Astrocyte of the spinal cord (primary cell): ENCODE measurements around the gene GRID2IP.
"Not testable (repeated sequence)": the region's sequence is repeated elsewhere in the genome, so short reads cannot be mapped to it uniquely, and the experiment has no call there.

Source experiments
- DNase-seq: peaks from one replicate; pipeline ENCODE4 v3.0.0; 2011; ENCODE audit warnings: low read depth, low spot score
- H3K4me3 ChIP-seq: 2 replicates; pipeline ENCODE4 v1.5.1; 2011; ENCODE audit warnings: low read depth, mild to moderate bottlenecking, low read length, moderate library complexity
- CTCF ChIP-seq: IDR thresholded peaks from 2 replicates; pipeline ENCODE4 v1.5.1; 2012; ENCODE audit warnings: low read depth, mild to moderate bottlenecking, low read length, inconsistent platforms
- in situ Hi-C: cut with HindIII; loops from 2 replicates; pipeline ENCODE4 v1.10.0; 2017; ENCODE audit warnings: low sequenced_read_pairs

The GRID2IP gene

GRCh38 chr7:6461946-6462550, 89.2 kb downstream of the GRID2IP start:
- no peak for TF ChIP-seq CTCF
- in situ Hi-C loops = no loop called here
- no peak for DNase-seq
- no peak overlapping the region for H3K4me3 ChIP-seq

GRCh38 chr7:6460990-6461584, 90.2 kb downstream of the GRID2IP start:
- DNase-seq = no peak
- in situ Hi-C loops = no loop called here
- no peak for TF ChIP-seq CTCF
- H3K4me3 ChIP-seq = no peak overlapping the region

GRCh38 chr7:6460303-6460702, 91.0 kb downstream of the GRID2IP start:
- H3K4me3 ChIP-seq = no peak overlapping the region
- in situ Hi-C loops = no loop called here
- DNase-seq = no peak
- no peak for TF ChIP-seq CTCF

GRCh38 chr7:6458676-6459075, 92.6 kb downstream of the GRID2IP start:
- in situ Hi-C loops, DNase-seq, H3K4me3 ChIP-seq: not testable (repeated sequence)

GRCh38 chr7:6453734-6454133, 97.5 kb downstream of the GRID2IP start:
- peak; percentile 70 for DNase-seq
- in situ Hi-C loops = no loop called here
- no peak overlapping the region for H3K4me3 ChIP-seq
- no peak for TF ChIP-seq CTCF

- no peak for TF ChIP-seq CTCF
- no peak overlapping the region for H3K4me3 ChIP-seq
- DNase-seq = no peak
- in situ Hi-C loops = no loop called here
Measured at GRCh38 chr7:6451224-6451705, 100.0 kb downstream of the GRID2IP start.

- in situ Hi-C loops, DNase-seq, H3K4me3 ChIP-seq: not testable (repeated sequence)
Measured at GRCh38 chr7:6450591-6450990, 100.7 kb downstream of the GRID2IP start.

- peak; percentile 31 for DNase-seq
- in situ Hi-C loops, H3K4me3 ChIP-seq: not testable (repeated sequence)
Measured at GRCh38 chr7:6449884-6450283, 101.4 kb downstream of the GRID2IP start.
